Hepatocyte (in vitro differentiated cells): ENCODE measurements around the gene YIF1B. TPM values are rescaled to one million over a fixed set of nuclear protein-coding genes. Genes with fewer than 3 reads are reported as not detected.

Experiments
- DNase-seq: peaks from one replicate; pipeline ENCODE4 v3.0.0-alpha.2; 2016; ENCODE audit warnings: low spot score
- H2AFZ ChIP-seq: fragments of 200-600 bp; sonication (generic); 2 replicates; pipeline ENCODE4 v1.6.0; 2016; ENCODE audit warnings: antibody characterized with exemption, mild to moderate bottlenecking
- H3K27ac ChIP-seq: fragments of 200-600 bp; sonication (generic); 2 replicates; pipeline ENCODE4 v1.5.1; 2016; ENCODE audit warnings: mild to moderate bottlenecking
- H3K27me3 ChIP-seq: fragments of 200-600 bp; sonication (generic); 2 replicates; pipeline ENCODE4 v1.6.1; 2016
- H3K36me3 ChIP-seq: fragments of 200-600 bp; sonication (generic); replicated peaks from 2 replicates; pipeline ENCODE4 v1.5.1; 2016; ENCODE audit warnings: low read depth; ENCODE audit not compliant: insufficient read depth
- H3K4me1 ChIP-seq: fragments of 200-600 bp; sonication (generic); 2 replicates; pipeline ENCODE4 v1.5.1; 2016; ENCODE audit warnings: mild to moderate bottlenecking, moderate library complexity; ENCODE audit not compliant: insufficient read depth
- H3K4me2 ChIP-seq: fragments of 200-600 bp; sonication (generic); 2 replicates; pipeline ENCODE4 v1.6.0; 2016
- H3K4me3 ChIP-seq: fragments of 200-600 bp; sonication (generic); 2 replicates; pipeline ENCODE4 v1.5.1; 2016; ENCODE audit warnings: mild to moderate bottlenecking
- H3K79me2 ChIP-seq: fragments of 200-600 bp; sonication (generic); 2 replicates; pipeline ENCODE4 v1.6.0; 2017; ENCODE audit warnings: mild to moderate bottlenecking
- H3K9me2 ChIP-seq: fragments of 200-600 bp; sonication (generic); replicated peaks from 2 replicates; pipeline ENCODE4 v1.6.0; 2017; ENCODE audit warnings: mild to moderate bottlenecking; ENCODE audit not compliant: insufficient read depth
- H3K9me3 ChIP-seq: fragments of 200-600 bp; sonication (generic); 2 replicates; pipeline ENCODE4 v1.5.1; 2016; ENCODE audit warnings: low read depth, mild to moderate bottlenecking
- H4K20me1 ChIP-seq: fragments of 200-600 bp; sonication (generic); 2 replicates; pipeline ENCODE4 v1.6.0; 2016; ENCODE audit warnings: mild to moderate bottlenecking; ENCODE audit not compliant: insufficient read depth, poor library complexity, severe bottlenecking
- EZH2 ChIP-seq: fragments of 200-600 bp; sonication (generic); IDR thresholded peaks from 2 replicates; pipeline ENCODE4 v1.6.1; 2016; ENCODE audit warnings: antibody characterized with exemption, mild to moderate bottlenecking, borderline replicate concordance
- EZH2phosphoT487 ChIP-seq: fragments of 200-600 bp; sonication (generic); IDR thresholded peaks from one replicate; pipeline ENCODE4 v1.6.1; 2018; ENCODE audit warnings: antibody characterized with exemption, mild to moderate bottlenecking, low read depth, moderate library complexity; ENCODE audit not compliant: unreplicated experiment, severe bottlenecking
- WGBS: methylation state at CpG from one replicate; pipeline ENCODE4 v1.1.6; 2016; ENCODE audit warnings: low lambda C conversion rate; ENCODE audit errors: missing lambda C conversion rate; 5-methylcytosine and 5-hydroxymethylcytosine counted together
- polyA plus RNA-seq: library from polyadenylated mRNA; unstranded; fragments of >200 nt; fragmentation: Nextera tagmentation; extraction: Ambion mirVana; gene quantifications from 2 replicates; pipeline ENCODE4 v1.2.1, GENCODE V29; 2016
- total RNA-seq: library from RNA; depleted of rRNA; stranded (reverse); fragments of >200 nt; gene quantifications from 2 replicates; pipeline ENCODE4 v1.2.3, GENCODE V29; 2014
- TF ChIP-seq, protein P1 (sequence below): fragments of 200-600 bp; sonication (generic); IDR thresholded peaks from 2 replicates; pipeline ENCODE4 v1.5.1; 2016; ENCODE audit warnings: antibody characterized with exemption, mild to moderate bottlenecking; ENCODE audit not compliant: poor library complexity

The YIF1B gene
- total and polyA plus RNA-seq, 2 experiments from 2014 or later, result 50.0 to 105 TPM

DNA sequence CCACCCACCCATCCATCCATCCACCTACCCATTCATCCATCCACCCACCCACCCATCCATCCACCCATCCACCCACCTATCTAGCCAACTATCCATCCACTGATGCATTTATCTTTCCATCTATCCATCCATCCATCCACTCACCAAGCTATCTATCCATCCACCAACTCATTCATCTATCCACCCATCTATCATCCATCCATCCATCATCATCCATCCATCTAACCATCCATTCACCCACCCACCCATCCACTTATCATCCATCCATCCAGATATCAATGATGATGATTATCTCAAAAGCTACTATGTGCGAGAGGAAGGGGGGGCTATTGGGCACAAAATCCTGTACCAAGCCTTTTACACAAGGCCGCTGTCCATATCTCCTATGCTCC lies 5.5 kb downstream of the YIF1B start:
- DNase-seq, result no peak
- Histone ChIP-seq H3K4me2 (no peak overlapping the region), H2AFZ (no peak overlapping the region), H3K27me3 (no peaks in the 10 kb centered on the region), H3K4me3 (no peak overlapping the region), H4K20me1 (no peaks in the 10 kb centered on the region), H3K27ac (no peak overlapping the region), H3K4me1 (peaks cover 5% of the 10 kb centered on the region), H3K9me2 (no peaks in the 10 kb centered on the region), H3K79me2 (peaks cover 4% of the 10 kb centered on the region), H3K9me3 (no peaks in the 10 kb centered on the region), H3K36me3 (no peaks in the 10 kb centered on the region)
- TF ChIP-seq EZH2, result no peak
- WGBS, result 95% methylated on average over 2 of the region's 2 CpGs

GRCh38 chr19:38309615-38310278 lies 6.0 kb downstream of the YIF1B start:
- H4K20me1 ChIP-seq, result no peaks in the 10 kb centered on the region
- H3K9me2 ChIP-seq, result no peaks in the 10 kb centered on the region
- no peak for DNase-seq
- H3K4me2 ChIP-seq, result no peak overlapping the region
- H3K4me3 ChIP-seq, result no peak overlapping the region
- H3K36me3 ChIP-seq, result no peaks in the 10 kb centered on the region
- TF ChIP-seq, protein P1, sequence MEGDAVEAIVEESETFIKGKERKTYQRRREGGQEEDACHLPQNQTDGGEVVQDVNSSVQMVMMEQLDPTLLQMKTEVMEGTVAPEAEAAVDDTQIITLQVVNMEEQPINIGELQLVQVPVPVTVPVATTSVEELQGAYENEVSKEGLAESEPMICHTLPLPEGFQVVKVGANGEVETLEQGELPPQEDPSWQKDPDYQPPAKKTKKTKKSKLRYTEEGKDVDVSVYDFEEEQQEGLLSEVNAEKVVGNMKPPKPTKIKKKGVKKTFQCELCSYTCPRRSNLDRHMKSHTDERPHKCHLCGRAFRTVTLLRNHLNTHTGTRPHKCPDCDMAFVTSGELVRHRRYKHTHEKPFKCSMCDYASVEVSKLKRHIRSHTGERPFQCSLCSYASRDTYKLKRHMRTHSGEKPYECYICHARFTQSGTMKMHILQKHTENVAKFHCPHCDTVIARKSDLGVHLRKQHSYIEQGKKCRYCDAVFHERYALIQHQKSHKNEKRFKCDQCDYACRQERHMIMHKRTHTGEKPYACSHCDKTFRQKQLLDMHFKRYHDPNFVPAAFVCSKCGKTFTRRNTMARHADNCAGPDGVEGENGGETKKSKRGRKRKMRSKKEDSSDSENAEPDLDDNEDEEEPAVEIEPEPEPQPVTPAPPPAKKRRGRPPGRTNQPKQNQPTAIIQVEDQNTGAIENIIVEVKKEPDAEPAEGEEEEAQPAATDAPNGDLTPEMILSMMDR, result no peak
- TF ChIP-seq EZH2phosphoT487 (no peak), EZH2 (no peak)
- no peaks in the 10 kb centered on the region for H3K9me3 ChIP-seq
- H2AFZ ChIP-seq, result no peak overlapping the region
- peaks cover 7% of the 10 kb centered on the region for H3K4me1 ChIP-seq
- 97% methylated on average over 3 of the region's 3 CpGs for WGBS
- H3K79me2 ChIP-seq, result peaks cover 2% of the 10 kb centered on the region
- no peak overlapping the region for H3K27ac ChIP-seq
- no peaks in the 10 kb centered on the region for H3K27me3 ChIP-seq

DNA sequence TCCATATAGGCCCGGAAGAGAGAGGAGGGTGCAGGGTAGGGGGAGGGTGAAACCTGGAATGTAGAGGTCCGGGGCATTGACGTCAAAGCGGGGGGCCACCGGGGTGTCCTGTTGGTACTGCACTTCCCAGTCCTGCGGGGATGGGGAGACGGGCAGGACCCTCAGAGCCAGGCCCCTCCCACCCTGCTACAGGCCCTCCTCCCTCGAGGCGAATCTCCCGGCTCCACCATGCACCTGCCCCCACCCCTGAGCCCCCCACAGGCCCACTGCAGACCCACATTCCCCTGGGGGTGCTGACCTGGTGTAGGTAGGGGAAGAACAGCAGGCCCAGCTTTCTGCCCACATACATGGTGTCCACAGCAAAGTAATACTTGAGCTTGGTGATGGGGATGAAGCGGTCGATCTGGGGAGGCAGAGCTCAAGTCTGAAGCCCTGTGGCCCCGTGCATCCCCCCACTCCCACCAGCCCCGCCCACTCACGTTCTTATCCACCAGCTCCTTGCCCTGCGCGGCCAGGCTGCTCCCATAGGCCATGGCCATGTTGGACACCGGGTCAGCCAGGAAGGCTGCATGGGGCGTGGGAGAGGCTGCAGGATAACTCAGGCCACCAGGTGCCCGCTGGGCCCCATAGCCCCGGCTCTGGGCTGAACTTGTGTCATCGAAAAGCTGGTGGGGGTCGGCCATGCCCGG lies 6.7 kb downstream of the YIF1B start:
- Histone ChIP-seq H3K27ac (no peak overlapping the region), H3K27me3 (no peaks in the 10 kb centered on the region), H4K20me1 (no peaks in the 10 kb centered on the region), H3K9me3 (no peaks in the 10 kb centered on the region), H3K79me2 (no peaks in the 10 kb centered on the region), H3K4me2 (no peak overlapping the region), H3K4me3 (no peak overlapping the region), H3K36me3 (no peaks in the 10 kb centered on the region), H3K4me1 (peaks cover 7% of the 10 kb centered on the region), H2AFZ (no peak overlapping the region), H3K9me2 (no peaks in the 10 kb centered on the region)
- TF ChIP-seq, protein P1, result no peak
- no peak for TF ChIP-seq EZH2
- no peak for TF ChIP-seq EZH2phosphoT487
- WGBS, result 96% methylated on average over 21 of the region's 24 CpGs
- no peak for DNase-seq

DNA sequence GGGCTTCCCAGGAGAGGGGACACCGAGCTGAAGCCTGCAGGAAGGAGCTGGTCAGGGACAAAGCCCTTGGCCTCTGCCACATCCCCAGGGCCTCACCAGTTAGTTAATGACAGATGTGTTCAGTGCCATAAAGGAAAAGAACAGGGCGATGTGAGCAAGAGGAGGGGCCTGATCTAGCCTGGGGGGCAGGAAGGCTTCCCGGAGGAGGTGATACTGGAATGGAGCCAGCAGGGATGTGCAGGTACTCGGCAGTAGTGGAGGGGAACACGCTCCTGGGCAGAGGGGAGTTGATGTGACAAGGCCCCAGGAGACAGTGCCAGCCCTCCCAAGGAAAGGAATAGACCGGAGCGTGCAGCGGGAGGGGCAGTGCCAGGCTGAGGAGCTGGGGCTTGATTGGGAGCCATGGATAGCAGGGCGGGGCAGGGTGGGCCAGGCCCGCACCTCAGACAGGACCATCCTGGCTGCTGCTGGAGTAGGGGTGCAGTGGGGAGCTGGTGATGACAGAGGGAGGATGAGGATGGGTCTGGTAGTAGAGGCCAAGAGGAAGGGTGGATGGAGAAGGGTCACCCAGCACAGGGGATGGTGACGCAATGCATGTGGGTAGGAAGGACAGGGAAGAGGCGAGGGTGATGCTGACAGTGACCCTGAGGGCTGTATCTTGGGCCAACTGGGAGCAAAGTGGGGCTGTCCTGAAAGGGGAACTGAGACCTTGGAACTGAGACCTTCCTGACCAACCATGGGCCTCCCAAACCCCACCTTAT lies 7.6 kb downstream of the YIF1B start:
- Histone ChIP-seq H2AFZ (no peak overlapping the region), H3K27ac (no peak overlapping the region), H3K9me2 (no peaks in the 10 kb centered on the region), H3K79me2 (peaks cover 5% of the 10 kb centered on the region), H3K36me3 (no peaks in the 10 kb centered on the region), H3K4me3 (no peak overlapping the region), H3K27me3 (no peaks in the 10 kb centered on the region), H3K4me2 (no peak overlapping the region), H3K9me3 (no peaks in the 10 kb centered on the region), H3K4me1 (peaks cover 13% of the 10 kb centered on the region), H4K20me1 (no peaks in the 10 kb centered on the region)
- no peak for TF ChIP-seq EZH2
- no peak for TF ChIP-seq EZH2phosphoT487
- no peak for DNase-seq
- WGBS, result 94% methylated on average over 12 of the region's 12 CpGs
